ENCODE measurements around the gene GPR78. TPM values are rescaled to one million over a fixed set of nuclear protein-coding genes. Genes with fewer than 3 reads are reported as not detected.

Gene GPR78
- total and polyA plus RNA-seq, 4 donors, result not detected

DNA sequence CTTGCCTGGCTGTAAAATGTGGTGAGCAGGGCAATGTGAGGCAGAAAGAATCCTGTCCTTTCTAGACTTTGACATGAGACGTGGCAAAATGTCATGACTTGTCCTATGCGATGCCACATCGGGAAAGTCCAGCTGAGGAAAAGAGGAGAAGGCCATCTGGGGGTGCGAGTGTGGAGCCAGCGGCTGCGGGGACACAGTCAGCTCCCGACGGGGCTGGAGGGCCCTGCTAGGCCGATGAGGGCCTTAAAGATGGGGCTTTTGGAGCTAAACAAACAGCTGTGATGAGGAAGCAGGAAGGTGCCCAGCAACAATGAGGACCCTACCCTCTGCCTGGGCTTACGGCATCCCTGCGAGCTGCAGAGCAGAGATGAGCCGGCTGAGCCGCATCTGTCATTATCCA, 20.1 kb downstream of the GPR78 start:
- no peak overlapping the region for H3K9ac ChIP-seq (ENCODE audit: low read depth in 1 of 2, low read length in 2 of 2)
- no peaks in the 10 kb centered on the region for H3K27me3 ChIP-seq (ENCODE audit: control insufficient read depth in 4 of 4, insufficient read depth in 4 of 4, low read length in 3 of 4)
- no peaks in the 10 kb centered on the region for H3K36me3 ChIP-seq (ENCODE audit: control insufficient read depth in 4 of 4, insufficient read depth in 3 of 4, low read depth in 1 of 4, low read length in 3 of 4)
- no peak for DNase-seq (ENCODE audit: low spot score)
- no peak for TF ChIP-seq NR2F2 (IDR thresholded peaks at IDR 0.05)
- TF ChIP-seq, protein P1, sequence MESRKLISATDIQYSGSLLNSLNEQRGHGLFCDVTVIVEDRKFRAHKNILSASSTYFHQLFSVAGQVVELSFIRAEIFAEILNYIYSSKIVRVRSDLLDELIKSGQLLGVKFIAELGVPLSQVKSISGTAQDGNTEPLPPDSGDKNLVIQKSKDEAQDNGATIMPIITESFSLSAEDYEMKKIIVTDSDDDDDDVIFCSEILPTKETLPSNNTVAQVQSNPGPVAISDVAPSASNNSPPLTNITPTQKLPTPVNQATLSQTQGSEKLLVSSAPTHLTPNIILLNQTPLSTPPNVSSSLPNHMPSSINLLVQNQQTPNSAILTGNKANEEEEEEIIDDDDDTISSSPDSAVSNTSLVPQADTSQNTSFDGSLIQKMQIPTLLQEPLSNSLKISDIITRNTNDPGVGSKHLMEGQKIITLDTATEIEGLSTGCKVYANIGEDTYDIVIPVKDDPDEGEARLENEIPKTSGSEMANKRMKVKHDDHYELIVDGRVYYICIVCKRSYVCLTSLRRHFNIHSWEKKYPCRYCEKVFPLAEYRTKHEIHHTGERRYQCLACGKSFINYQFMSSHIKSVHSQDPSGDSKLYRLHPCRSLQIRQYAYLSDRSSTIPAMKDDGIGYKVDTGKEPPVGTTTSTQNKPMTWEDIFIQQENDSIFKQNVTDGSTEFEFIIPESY (IDR thresholded peaks at IDR 0.05), result no peak
- TF ChIP-seq, protein P2, sequence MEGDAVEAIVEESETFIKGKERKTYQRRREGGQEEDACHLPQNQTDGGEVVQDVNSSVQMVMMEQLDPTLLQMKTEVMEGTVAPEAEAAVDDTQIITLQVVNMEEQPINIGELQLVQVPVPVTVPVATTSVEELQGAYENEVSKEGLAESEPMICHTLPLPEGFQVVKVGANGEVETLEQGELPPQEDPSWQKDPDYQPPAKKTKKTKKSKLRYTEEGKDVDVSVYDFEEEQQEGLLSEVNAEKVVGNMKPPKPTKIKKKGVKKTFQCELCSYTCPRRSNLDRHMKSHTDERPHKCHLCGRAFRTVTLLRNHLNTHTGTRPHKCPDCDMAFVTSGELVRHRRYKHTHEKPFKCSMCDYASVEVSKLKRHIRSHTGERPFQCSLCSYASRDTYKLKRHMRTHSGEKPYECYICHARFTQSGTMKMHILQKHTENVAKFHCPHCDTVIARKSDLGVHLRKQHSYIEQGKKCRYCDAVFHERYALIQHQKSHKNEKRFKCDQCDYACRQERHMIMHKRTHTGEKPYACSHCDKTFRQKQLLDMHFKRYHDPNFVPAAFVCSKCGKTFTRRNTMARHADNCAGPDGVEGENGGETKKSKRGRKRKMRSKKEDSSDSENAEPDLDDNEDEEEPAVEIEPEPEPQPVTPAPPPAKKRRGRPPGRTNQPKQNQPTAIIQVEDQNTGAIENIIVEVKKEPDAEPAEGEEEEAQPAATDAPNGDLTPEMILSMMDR (IDR thresholded peaks at IDR 0.05; ENCODE audit: low read depth, low read length, missing input control), result no peak
- TF ChIP-seq FOXA1 (IDR thresholded peaks at IDR 0.05), result no peak
- TF ChIP-seq FOXA2 (IDR thresholded peaks at IDR 0.05), result no peak
- TF ChIP-seq, protein P3, sequence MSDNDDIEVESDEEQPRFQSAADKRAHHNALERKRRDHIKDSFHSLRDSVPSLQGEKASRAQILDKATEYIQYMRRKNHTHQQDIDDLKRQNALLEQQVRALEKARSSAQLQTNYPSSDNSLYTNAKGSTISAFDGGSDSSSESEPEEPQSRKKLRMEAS (IDR thresholded peaks at IDR 0.05), result no peak
- TF ChIP-seq, protein P4, sequence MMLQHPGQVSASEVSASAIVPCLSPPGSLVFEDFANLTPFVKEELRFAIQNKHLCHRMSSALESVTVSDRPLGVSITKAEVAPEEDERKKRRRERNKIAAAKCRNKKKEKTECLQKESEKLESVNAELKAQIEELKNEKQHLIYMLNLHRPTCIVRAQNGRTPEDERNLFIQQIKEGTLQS (IDR thresholded peaks at IDR 0.05), result no peak
- TF ChIP-seq RXRA (IDR thresholded peaks at IDR 0.05), result no peak
- TF ChIP-seq, protein P5, sequence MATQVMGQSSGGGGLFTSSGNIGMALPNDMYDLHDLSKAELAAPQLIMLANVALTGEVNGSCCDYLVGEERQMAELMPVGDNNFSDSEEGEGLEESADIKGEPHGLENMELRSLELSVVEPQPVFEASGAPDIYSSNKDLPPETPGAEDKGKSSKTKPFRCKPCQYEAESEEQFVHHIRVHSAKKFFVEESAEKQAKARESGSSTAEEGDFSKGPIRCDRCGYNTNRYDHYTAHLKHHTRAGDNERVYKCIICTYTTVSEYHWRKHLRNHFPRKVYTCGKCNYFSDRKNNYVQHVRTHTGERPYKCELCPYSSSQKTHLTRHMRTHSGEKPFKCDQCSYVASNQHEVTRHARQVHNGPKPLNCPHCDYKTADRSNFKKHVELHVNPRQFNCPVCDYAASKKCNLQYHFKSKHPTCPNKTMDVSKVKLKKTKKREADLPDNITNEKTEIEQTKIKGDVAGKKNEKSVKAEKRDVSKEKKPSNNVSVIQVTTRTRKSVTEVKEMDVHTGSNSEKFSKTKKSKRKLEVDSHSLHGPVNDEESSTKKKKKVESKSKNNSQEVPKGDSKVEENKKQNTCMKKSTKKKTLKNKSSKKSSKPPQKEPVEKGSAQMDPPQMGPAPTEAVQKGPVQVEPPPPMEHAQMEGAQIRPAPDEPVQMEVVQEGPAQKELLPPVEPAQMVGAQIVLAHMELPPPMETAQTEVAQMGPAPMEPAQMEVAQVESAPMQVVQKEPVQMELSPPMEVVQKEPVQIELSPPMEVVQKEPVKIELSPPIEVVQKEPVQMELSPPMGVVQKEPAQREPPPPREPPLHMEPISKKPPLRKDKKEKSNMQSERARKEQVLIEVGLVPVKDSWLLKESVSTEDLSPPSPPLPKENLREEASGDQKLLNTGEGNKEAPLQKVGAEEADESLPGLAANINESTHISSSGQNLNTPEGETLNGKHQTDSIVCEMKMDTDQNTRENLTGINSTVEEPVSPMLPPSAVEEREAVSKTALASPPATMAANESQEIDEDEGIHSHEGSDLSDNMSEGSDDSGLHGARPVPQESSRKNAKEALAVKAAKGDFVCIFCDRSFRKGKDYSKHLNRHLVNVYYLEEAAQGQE (IDR thresholded peaks at IDR 0.05), result no peak
- TF ChIP-seq HNF4A (conservative IDR thresholded peaks at IDR 0.05), result no peak
- no peak for TF ChIP-seq SP1 (IDR thresholded peaks at IDR 0.05)
- TF ChIP-seq YY1 (IDR thresholded peaks at IDR 0.05), result no peak
- no peak for TF ChIP-seq GABPA (IDR thresholded peaks at IDR 0.05 in 1 of 2, conservative IDR thresholded peaks at IDR 0.05 in 1 of 2)
- TF ChIP-seq RAD21 (IDR thresholded peaks at IDR 0.05), result no peak
- no peak for TF ChIP-seq EGR1 (IDR thresholded peaks at IDR 0.05; ENCODE audit: low read depth in 2 of 2)
- TF ChIP-seq JUND (IDR thresholded peaks at IDR 0.05), result no peak
- TF ChIP-seq HNF4G (IDR thresholded peaks at IDR 0.05), result no peak
- no peak for TF ChIP-seq TAF1 (conservative IDR thresholded peaks at IDR 0.05)
- peaks cover 0 to 5% (median 0%) of the 10 kb centered on the region in 4 donors for H3K4me1 ChIP-seq (ENCODE audit: control insufficient read depth in 4 of 4, insufficient read depth in 4 of 4, low read length in 3 of 4)
- H3K9me3 ChIP-seq (ENCODE audit: control insufficient read depth in 4 of 4, low read length in 3 of 4), result no peaks in the 10 kb centered on the region
- H3K4me3 ChIP-seq (ENCODE audit: low read depth in 1 of 3, low read length in 3 of 3), result no peak overlapping the region
- 88% methylated on average over 13 of the region's 13 CpGs for WGBS
- H3K27ac ChIP-seq (ENCODE audit: low read depth in 1 of 2, low read length in 2 of 2), result no peak overlapping the region
